HCT116 (cell line): ENCODE data around the gene SLC38A9. TPM values are rescaled to one million over a fixed set of nuclear protein-coding genes. Genes with fewer than 3 reads are reported as not detected.

Experiments used
- ATAC-seq: fragments of 200-7000 bp; cut with Tn5 transposase; 2 replicates; pipeline ENCODE4 v1.9.1; 2020; ENCODE audit warnings: mild to moderate bottlenecking, moderate library complexity
- BruUV-seq: library from RNA; stranded (reverse); fragments of 400-500 nt; replicated peaks from 2 replicates; lab custom pipeline; 2021; lab: Mats Ljungman, UMichigan
- CTCF ChIA-PET: fragments of 300-600 bp; sonication (Branson Sonifier 250); formaldehyde crosslinking; loops from one replicate; lab custom pipeline; 2021; ENCODE audit warnings: antibody characterized with exemption; lab: Charles Lee
- POLR2A ChIA-PET: fragments of 300-600, 350-600 bp; sonication (Branson Sonifier 250); formaldehyde crosslinking; loops from one replicate; lab custom pipeline; 2021; ENCODE audit warnings: antibody characterized with exemption; lab: Charles Lee
- RAD21 ChIA-PET, 2 experiments: fragments of 300-600 bp; sonication (Branson Sonifier 250); formaldehyde crosslinking; loops; one replicate each; lab custom pipeline; 2023; ENCODE audit warnings: low total read pairs in 2 of 2; ENCODE audit not compliant: uncharacterized antibody in 2 of 2, unreplicated experiment in 2 of 2, low non-redundant PET in 1 of 2; lab: Charles Lee
- DNase-seq: peaks from one replicate; pipeline ENCODE4 v3.0.0-alpha.2; 2010; ENCODE audit warnings: low read depth, low spot score
- H2AFZ ChIP-seq: fragments of 200-600 bp; shearing (Covaris generic), sonication (generic); 2 replicates; pipeline ENCODE4 v1.6.1; 2017; ENCODE audit warnings: low read depth, mixed run types, mixed read lengths, antibody characterized with exemption, low read length; ENCODE audit not compliant: poor library complexity, severe bottlenecking
- H3K27ac ChIP-seq: 2 replicates; pipeline ENCODE4 v1.5.1; 2012; ENCODE audit warnings: low read depth, low read length
- H3K27me3 ChIP-seq: fragments of 200-600 bp; sonication (generic); 2 replicates; pipeline ENCODE4 v1.6.1; 2016; ENCODE audit warnings: mixed run types, low read length, mixed read lengths; ENCODE audit not compliant: insufficient read depth
- H3K36me3 ChIP-seq, 2 experiments: fragments of 200-500 bp in 1 of 2; fragments of 200-600 bp in 1 of 2; sonication (Bioruptor generic) in 1 of 2; sonication (generic) in 1 of 2; 2 replicates each; pipeline versions ENCODE4 v1.5.1 to v1.6.1; 2014 to 2016; ENCODE audit warnings: low read length in 2 of 2, inconsistent platforms in 1 of 2, mixed read lengths in 1 of 2, mixed run types in 1 of 2; ENCODE audit not compliant: insufficient read depth in 2 of 2, control insufficient read depth in 1 of 2
- H3K4me1 ChIP-seq, 2 experiments: fragments of 200-600 bp in 1 of 2; sonication (generic) in 1 of 2; 2 replicates each; pipeline versions ENCODE4 v1.5.1 to v1.6.1; 2012 to 2017; ENCODE audit warnings: low read length in 2 of 2, inconsistent platforms in 1 of 2, mild to moderate bottlenecking in 1 of 2, mixed read lengths in 1 of 2, mixed run types in 1 of 2, moderate library complexity in 1 of 2; ENCODE audit not compliant: insufficient read depth in 2 of 2, control insufficient read depth in 1 of 2
- H3K4me2 ChIP-seq: fragments of 200-600 bp; sonication (generic); 2 replicates; pipeline ENCODE4 v1.6.1; 2017; ENCODE audit warnings: mixed run types, low read length, mixed read lengths
- H3K4me3 ChIP-seq, 2 experiments: fragments of 200-600 bp in 1 of 2; sonication (generic) in 1 of 2; replicated peaks in 1 of 2; 2 replicates each; pipeline ENCODE4 v1.5.1; 2011 to 2016; ENCODE audit warnings: low read length in 2 of 2, control low read depth in 1 of 2, low read depth in 1 of 2, mild to moderate bottlenecking in 1 of 2, mixed read lengths in 1 of 2, mixed run types in 1 of 2
- H3K79me2 ChIP-seq: fragments of 200-600 bp; sonication (generic); 2 replicates; pipeline ENCODE4 v1.6.1; 2017; ENCODE audit warnings: mild to moderate bottlenecking, mixed run types, low read length, moderate library complexity, mixed read lengths; ENCODE audit not compliant: insufficient read depth
- H3K9ac ChIP-seq: fragments of 200-600 bp; sonication (generic); 2 replicates; pipeline ENCODE4 v1.6.1; 2016; ENCODE audit warnings: low read length, mixed read lengths
- H3K9me2 ChIP-seq: fragments of 200-600 bp; sonication (generic), shearing (Covaris generic); 2 replicates; pipeline ENCODE4 v1.6.1; 2017; ENCODE audit warnings: mixed run types, mild to moderate bottlenecking, moderate library complexity; ENCODE audit not compliant: insufficient read depth
- H3K9me3 ChIP-seq, 2 experiments: fragments of 200-500 bp in 1 of 2; fragments of 200-600 bp in 1 of 2; sonication (Bioruptor generic) in 1 of 2; sonication (generic) in 1 of 2; 2 replicates each; pipeline ENCODE4 v1.6.1; 2014 to 2017; ENCODE audit warnings: low read length in 2 of 2, mixed read lengths in 2 of 2, inconsistent platforms in 1 of 2, low read depth in 1 of 2, mild to moderate bottlenecking in 1 of 2, mixed run types in 1 of 2, moderate library complexity in 1 of 2; ENCODE audit not compliant: control insufficient read depth in 1 of 2, insufficient read depth in 1 of 2
- H4K20me1 ChIP-seq: fragments of 200-600 bp; sonication (generic), shearing (Covaris generic); 2 replicates; pipeline ENCODE4 v1.6.1; 2017; ENCODE audit warnings: mixed run types, mild to moderate bottlenecking, moderate library complexity; ENCODE audit not compliant: insufficient read depth
- ATF3 ChIP-seq: IDR thresholded peaks from 2 replicates; pipeline ENCODE4 v1.6.1; 2012
- CBX3 ChIP-seq: IDR thresholded peaks from 2 replicates; pipeline ENCODE4 v1.6.1; 2012; ENCODE audit warnings: low read depth
- CEBPB ChIP-seq: IDR thresholded peaks from 2 replicates; pipeline ENCODE4 v1.6.1; 2012; ENCODE audit warnings: low read depth
- EGR1 ChIP-seq: IDR thresholded peaks from 2 replicates; pipeline ENCODE4 v1.6.1; 2012; ENCODE audit warnings: low read depth
- ELF1 ChIP-seq: IDR thresholded peaks from 2 replicates; pipeline ENCODE4 v1.6.1; 2012; ENCODE audit warnings: low read depth, borderline replicate concordance
- EZH2 ChIP-seq: fragments of 200-600 bp; sonication (generic); IDR thresholded peaks from 2 replicates; pipeline ENCODE4 v1.6.1; 2017; ENCODE audit warnings: antibody characterized with exemption, mixed run types
- EZH2phosphoT487 ChIP-seq: fragments of 200-600 bp; IDR thresholded peaks from 2 replicates; pipeline ENCODE4 v1.6.1; 2018; ENCODE audit warnings: antibody characterized with exemption, borderline replicate concordance
- FOSL1 ChIP-seq: IDR thresholded peaks from 2 replicates; pipeline ENCODE4 v1.6.1; 2012; ENCODE audit warnings: low read depth
- POLR2A ChIP-seq: IDR thresholded peaks from 2 replicates; pipeline ENCODE4 v1.7.0; 2011; ENCODE audit warnings: borderline replicate concordance; ENCODE audit not compliant: insufficient read depth, insufficient read length; ENCODE audit errors: extremely low read depth
- POLR2AphosphoS5 ChIP-seq: IDR thresholded peaks from 2 replicates; pipeline ENCODE4 v1.6.1; 2011; ENCODE audit warnings: mild to moderate bottlenecking, low read depth, low read length, moderate library complexity
- REST ChIP-seq: IDR thresholded peaks from 2 replicates; pipeline ENCODE4 v1.6.1; 2012; ENCODE audit warnings: low read depth
- SP1 ChIP-seq: IDR thresholded peaks from 2 replicates; pipeline ENCODE4 v1.6.1; 2012; ENCODE audit warnings: low read depth
- TCF7L2 ChIP-seq: IDR thresholded peaks from 2 replicates; pipeline ENCODE4 v1.7.0; 2011; ENCODE audit warnings: borderline replicate concordance, inconsistent platforms; ENCODE audit not compliant: insufficient read depth, insufficient read length; ENCODE audit errors: extremely low read depth
- YY1 ChIP-seq: IDR thresholded peaks from 2 replicates; pipeline ENCODE4 v1.6.1; 2011; ENCODE audit warnings: low read length, low read depth, moderate library complexity, mild to moderate bottlenecking; ENCODE audit not compliant: insufficient replicate concordance; ENCODE audit errors: extremely low read depth
- ZNF274 ChIP-seq: fragments of 200-500 bp; sonication (Bioruptor generic); IDR thresholded peaks from 2 replicates; pipeline ENCODE4 v1.6.1; 2014; ENCODE audit warnings: mild to moderate bottlenecking, low read depth, low read length, inconsistent platforms
- intact Hi-C: fragments of 100-400 bp; cut with micrococcal nuclease; formaldehyde crosslinking; loops from 2 replicates; pipeline ENCODE4 v1.10.0; 2022
- total RNA-seq: library from RNA; stranded (reverse); gene quantifications from one replicate; pipeline ENCODE4 v1.2.1, GENCODE V29; 2021; ENCODE audit not compliant: unreplicated experiment
- TF ChIP-seq, protein P1 (sequence below), 3 experiments: fragments of 200-600 bp in 1 of 3; sonication (generic) in 1 of 3; IDR thresholded peaks in 2 of 3; conservative IDR thresholded peaks in 1 of 3; 2 replicates each; pipeline ENCODE4 v1.5.1; 2012 to 2017; ENCODE audit warnings: low read depth in 2 of 3, low read length in 2 of 3, antibody characterized with exemption in 1 of 3, borderline replicate concordance in 1 of 3, control low read depth in 1 of 3, mild to moderate bottlenecking in 1 of 3, mixed read lengths in 1 of 3, mixed run types in 1 of 3, moderate library complexity in 1 of 3; ENCODE audit not compliant: insufficient read depth in 1 of 3

The SLC38A9 gene
- total RNA-seq, 1 experiment from 2014 or later: 12.6 TPM

DNA sequence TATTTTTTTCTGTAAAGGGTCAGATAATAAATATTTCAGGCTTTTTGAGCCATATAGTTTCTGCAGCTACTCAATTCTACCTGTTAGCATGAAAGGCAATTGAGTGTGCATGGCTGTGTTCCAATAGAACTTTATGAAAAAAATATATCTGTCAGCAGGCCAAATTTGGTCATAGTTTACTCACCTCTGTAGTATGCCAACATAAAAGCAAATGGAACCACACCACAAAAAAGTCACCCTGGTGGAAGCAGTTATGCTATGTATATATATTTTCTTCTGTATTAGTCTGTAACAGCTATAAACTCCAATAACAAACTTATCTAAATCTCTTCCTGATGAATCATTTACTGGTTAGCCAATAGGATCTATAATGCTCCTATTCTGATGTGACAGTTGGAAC, 3.4 kb downstream of the SLC38A9 start (continued):
- TF ChIP-seq, protein P1, sequence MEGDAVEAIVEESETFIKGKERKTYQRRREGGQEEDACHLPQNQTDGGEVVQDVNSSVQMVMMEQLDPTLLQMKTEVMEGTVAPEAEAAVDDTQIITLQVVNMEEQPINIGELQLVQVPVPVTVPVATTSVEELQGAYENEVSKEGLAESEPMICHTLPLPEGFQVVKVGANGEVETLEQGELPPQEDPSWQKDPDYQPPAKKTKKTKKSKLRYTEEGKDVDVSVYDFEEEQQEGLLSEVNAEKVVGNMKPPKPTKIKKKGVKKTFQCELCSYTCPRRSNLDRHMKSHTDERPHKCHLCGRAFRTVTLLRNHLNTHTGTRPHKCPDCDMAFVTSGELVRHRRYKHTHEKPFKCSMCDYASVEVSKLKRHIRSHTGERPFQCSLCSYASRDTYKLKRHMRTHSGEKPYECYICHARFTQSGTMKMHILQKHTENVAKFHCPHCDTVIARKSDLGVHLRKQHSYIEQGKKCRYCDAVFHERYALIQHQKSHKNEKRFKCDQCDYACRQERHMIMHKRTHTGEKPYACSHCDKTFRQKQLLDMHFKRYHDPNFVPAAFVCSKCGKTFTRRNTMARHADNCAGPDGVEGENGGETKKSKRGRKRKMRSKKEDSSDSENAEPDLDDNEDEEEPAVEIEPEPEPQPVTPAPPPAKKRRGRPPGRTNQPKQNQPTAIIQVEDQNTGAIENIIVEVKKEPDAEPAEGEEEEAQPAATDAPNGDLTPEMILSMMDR (IDR thresholded peaks at IDR 0.05 in 2 of 3, conservative IDR thresholded peaks at IDR 0.05 in 1 of 3; ENCODE audit: borderline replicate concordance in 1 of 3, insufficient read depth in 1 of 3, low read depth in 2 of 3, low read length in 2 of 3): no peak
- TF ChIP-seq YY1: no peak
- no peak for TF ChIP-seq CBX3

GRCh38 chr5:55706230-55706629, 5.9 kb downstream of the SLC38A9 start:
- no peaks in the 10 kb centered on the region for H3K79me2 ChIP-seq
- no peaks in the 10 kb centered on the region for H4K20me1 ChIP-seq
- H3K27ac ChIP-seq: no peak overlapping the region
- H3K4me2 ChIP-seq: no peak overlapping the region
- H3K4me1 ChIP-seq: peaks cover 0 to 2% of the 10 kb centered on the region in 2 experiments; a peak in 1 of 4 replicates
- no peaks in the 10 kb centered on the region for H3K9me3 ChIP-seq
- ChIA-PET CTCF (no interaction called here), POLR2A (no interaction called here), RAD21 (no interaction called here)
- no peaks in the 10 kb centered on the region for H3K36me3 ChIP-seq
- H3K9ac ChIP-seq: no peak overlapping the region
- H3K9me2 ChIP-seq: no peaks in the 10 kb centered on the region
- no peak overlapping the region for H2AFZ ChIP-seq
- DNase-seq: no peak
- ATAC-seq: no peak
- no peaks in the 10 kb centered on the region for H3K27me3 ChIP-seq
- H3K4me3 ChIP-seq: no peak overlapping the region
- intact Hi-C loops: no loop called here
- BruUV-seq: no TSS peak
- no peak for TF ChIP-seq POLR2AphosphoS5
- no peak for TF ChIP-seq SP1
- no peak for TF ChIP-seq EZH2
- TF ChIP-seq CEBPB: no peak
- no peak for TF ChIP-seq POLR2A
- TF ChIP-seq FOSL1: no peak
- no peak for TF ChIP-seq ZNF274
- no peak for TF ChIP-seq EZH2phosphoT487
- TF ChIP-seq REST: no peak
- no peak for TF ChIP-seq ELF1
- TF ChIP-seq, protein P1 (IDR thresholded peaks at IDR 0.05 in 2 of 3, conservative IDR thresholded peaks at IDR 0.05 in 1 of 3; ENCODE audit: borderline replicate concordance in 1 of 3, insufficient read depth in 1 of 3, low read depth in 2 of 3, low read length in 2 of 3): no peak
- no peak for TF ChIP-seq TCF7L2
- no peak for TF ChIP-seq CBX3
- no peak for TF ChIP-seq EGR1
- TF ChIP-seq ATF3: no peak
